ENCODE measurements around the gene ADAMTS4. TPM values are rescaled to one million over a fixed set of nuclear protein-coding genes. Genes with fewer than 3 reads are reported as not detected.

ADAMTS4 gene
- total RNA-seq, 4 donors from 2014 or later = 2.5 to 126 (median 12.0) TPM

- Histone ChIP-seq H3K4me3 (no peak overlapping the region), H3K27me3 (no peaks in the 10 kb centered on the region), H3K27ac (replicated peaks in 1 of 4) (no peak overlapping the region), H3K36me3 (no peaks in the 10 kb centered on the region), H3K9me3 (no peaks in the 10 kb centered on the region), H3K4me1 (peaks cover 0 to 11% (median 1%) of the 10 kb centered on the region in 4 donors)
- TF ChIP-seq CTCF (IDR thresholded peaks at IDR 0.05) = no peak
- no peak for TF ChIP-seq POLR2A (IDR thresholded peaks at IDR 0.05; ENCODE audit: low read depth)
- TF ChIP-seq EP300 (IDR thresholded peaks at IDR 0.05) = no peak
- TF ChIP-seq POLR2AphosphoS5 (IDR thresholded peaks at IDR 0.05) = no peak
- intact Hi-C loops (cut with DNase I) = no loop called here
- 93% methylated on average over 29 of the region's 29 CpGs for WGBS
- DNase-seq (ENCODE audit: extremely low spot score) = no peak
These were observed 58.0 kb downstream of the ADAMTS4 start for GRCh38 chr1:161140755-161141400.

DNA sequence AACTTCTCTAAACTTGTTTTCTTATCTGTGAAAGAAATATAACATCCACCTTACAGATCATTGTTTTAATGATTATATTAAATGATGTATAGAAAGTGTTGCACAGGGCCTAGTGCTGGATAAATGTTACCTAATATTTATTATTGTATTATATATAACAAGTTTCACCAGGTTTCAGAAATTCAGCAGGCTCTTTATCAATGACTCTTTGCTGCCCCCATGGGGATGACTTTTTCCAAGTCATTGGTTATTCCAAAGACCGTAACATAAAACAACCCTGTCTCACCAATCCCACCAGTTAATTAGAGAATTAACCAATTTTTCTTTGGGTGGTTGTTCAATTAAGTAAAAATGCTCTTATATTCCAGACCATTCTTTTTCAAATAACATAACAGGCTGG is 59.1 kb downstream of the ADAMTS4 start:
- intact Hi-C loops (cut with DNase I) = no loop called here
- WGBS = 33% methylated on average over 1 of the region's 1 CpG

GRCh38 chr1:161138431-161138830 is 60.4 kb downstream of the ADAMTS4 start:
- intact Hi-C loops (cut with DNase I) = no loop called here
- no peak for DNase-seq (ENCODE audit: extremely low spot score)
- H3K36me3 ChIP-seq = no peaks in the 10 kb centered on the region
- no peaks in the 10 kb centered on the region for H3K9me3 ChIP-seq
- 72% methylated on average over 1 of the region's 1 CpG for WGBS
- no peak overlapping the region for H3K27ac ChIP-seq (replicated peaks in 1 of 4)
- H3K4me3 ChIP-seq = no peak overlapping the region
- H3K27me3 ChIP-seq = no peaks in the 10 kb centered on the region
- TF ChIP-seq POLR2A (IDR thresholded peaks at IDR 0.05; ENCODE audit: low read depth) (no peak), EP300 (IDR thresholded peaks at IDR 0.05) (no peak)
- H3K4me1 ChIP-seq = peaks cover 12 to 27% (median 17%) of the 10 kb centered on the region in 4 donors

More for the DNA sequence above, 59.1 kb downstream of the ADAMTS4 start:
- H3K4me1 ChIP-seq = peaks cover 0 to 13% (median 4%) of the 10 kb centered on the region in 4 donors
- no peak overlapping the region for H3K4me3 ChIP-seq
- no peak for DNase-seq (ENCODE audit: extremely low spot score)
- no peaks in the 10 kb centered on the region for H3K27me3 ChIP-seq
- no peaks in the 10 kb centered on the region for H3K9me3 ChIP-seq
- TF ChIP-seq POLR2A (IDR thresholded peaks at IDR 0.05; ENCODE audit: low read depth) = no peak
- peak; percentile 24 to 47 (median 41) for TF ChIP-seq CTCF (IDR thresholded peaks at IDR 0.05)
- H3K36me3 ChIP-seq = no peaks in the 10 kb centered on the region
- no peak overlapping the region for H3K27ac ChIP-seq (replicated peaks in 1 of 4)

DNA sequence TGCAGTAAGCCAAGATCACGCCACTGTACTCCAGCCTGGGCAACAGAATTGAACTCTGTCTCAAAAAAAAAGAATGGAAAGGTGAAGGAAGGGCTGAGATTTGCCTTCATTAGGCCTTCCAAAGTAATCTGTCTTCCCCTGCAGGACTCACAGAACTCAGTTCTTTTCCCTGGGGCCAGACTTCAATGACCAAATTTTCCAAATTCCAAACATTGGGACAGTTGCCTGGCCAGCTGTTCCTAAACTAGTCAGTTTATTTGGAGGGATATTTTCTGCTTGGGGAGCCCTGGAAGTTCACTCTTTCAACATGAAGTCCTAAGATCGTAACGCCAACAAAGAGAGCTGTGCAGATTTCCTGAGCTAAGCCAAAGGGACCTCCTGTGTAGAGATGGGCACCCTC is 61.0 kb downstream of the ADAMTS4 start:
- DNase-seq (ENCODE audit: extremely low spot score) = no peak
- intact Hi-C loops (cut with DNase I) = no loop called here
- TF ChIP-seq EP300 (IDR thresholded peaks at IDR 0.05) (no peak), POLR2A (IDR thresholded peaks at IDR 0.05; ENCODE audit: low read depth) (no peak), POLR2AphosphoS5 (IDR thresholded peaks at IDR 0.05) (no peak), CTCF (IDR thresholded peaks at IDR 0.05) (no peak)

More for the DNA sequence above, 61.0 kb downstream of the ADAMTS4 start:
- H3K9me3 ChIP-seq = no peaks in the 10 kb centered on the region
- H3K4me3 ChIP-seq = no peak overlapping the region
- WGBS = 66% methylated on average over 3 of the region's 3 CpGs
- peaks cover 12 to 28% (median 19%) of the 10 kb centered on the region in 4 donors for H3K4me1 ChIP-seq
- H3K27me3 ChIP-seq = no peaks in the 10 kb centered on the region
- no peak overlapping the region for H3K27ac ChIP-seq (replicated peaks in 1 of 4)
- H3K36me3 ChIP-seq = no peaks in the 10 kb centered on the region

Small RNA genes lying within 50 kb of the gene (small RNA-seq; reads per million reads assigned to genes)
- 0 reads per million in 3 donors for gene RF01225

Other genes starting within 250 kb of the ADAMTS4 start
- gene ITLN2, start 244.2 kb downstream of the ADAMTS4 start, total RNA-seq = not detected
- 10 to 100 TPM in 3 of 4 donors, 1 to 10 TPM in 1; 9.1 to 17.7 (median 14.9) TPM for gene F11R, start 177.9 kb downstream of the ADAMTS4 start, total RNA-seq
- 10 to 100 TPM; 19.0 to 46.5 (median 29.4) TPM for gene TSTD1, start 160.1 kb downstream of the ADAMTS4 start, total RNA-seq
- gene USF1, start 153.1 kb downstream of the ADAMTS4 start, total RNA-seq = 10 to 100 TPM; 36.5 to 54.2 (median 48.7) TPM
- 10 to 100 TPM in 1 of 4 donors, 1 to 10 TPM in 3; 4.6 to 14.1 (median 6.9) TPM for gene ARHGAP30, start 129.2 kb downstream of the ADAMTS4 start, total RNA-seq
- gene NECTIN4, start 109.5 kb downstream of the ADAMTS4 start, total RNA-seq = not detected
- gene KLHDC9, start 100.7 kb downstream of the ADAMTS4 start, total RNA-seq = 1 to 10 TPM; 5.1 to 8.3 (median 7.6) TPM
- 10 to 100 TPM; 19.5 to 52.0 (median 40.5) TPM for gene PFDN2, start 81.0 kb downstream of the ADAMTS4 start, total RNA-seq
- 10 to 100 TPM; 32.8 to 35.6 (median 34.8) TPM for gene NIT1, start 80.9 kb downstream of the ADAMTS4 start, total RNA-seq
- gene DEDD, start 66.4 kb downstream of the ADAMTS4 start, total RNA-seq = 10 to 100 TPM; 37.0 to 82.5 (median 47.7) TPM
- 10 to 100 TPM; 62.8 to 86.1 (median 71.6) TPM for gene UFC1, start 45.1 kb downstream of the ADAMTS4 start, total RNA-seq
- gene USP21, start 39.6 kb downstream of the ADAMTS4 start, total RNA-seq = 10 to 100 TPM; 13.3 to 25.3 (median 16.3) TPM
- gene PPOX, start 32.6 kb downstream of the ADAMTS4 start, total RNA-seq = 10 to 100 TPM; 12.8 to 22.1 (median 15.8) TPM
- 10 to 100 TPM; 14.1 to 26.5 (median 21.8) TPM for gene B4GALT3, start 21.5 kb downstream of the ADAMTS4 start, total RNA-seq
- gene NDUFS2, start 3.3 kb upstream of the ADAMTS4 start, total RNA-seq = 100 to 1,000 TPM in 3 of 4 donors, 10 to 100 TPM in 1; 68.5 to 131 (median 122) TPM
- gene FCER1G, start 16.2 kb upstream of the ADAMTS4 start, total RNA-seq = 100 to 1,000 TPM in 1 of 4 donors, 10 to 100 TPM in 3; 32.8 to 145 (median 47.4) TPM
- gene APOA2, start 24.6 kb upstream of the ADAMTS4 start, total RNA-seq = not detected
- gene TOMM40L, start 27.0 kb upstream of the ADAMTS4 start, total RNA-seq = 10 to 100 TPM in 3 of 4 donors, 1 to 10 TPM in 1; 9.1 to 24.1 (median 16.3) TPM
- gene NR1I3, start 39.1 kb upstream of the ADAMTS4 start, total RNA-seq = not detected
- 10 to 100 TPM in 1 of 4 donors, 1 to 10 TPM in 3; 3.3 to 12.7 (median 6.7) TPM for gene PCP4L1, start 59.7 kb upstream of the ADAMTS4 start, total RNA-seq
- gene MPZ, start 110.9 kb upstream of the ADAMTS4 start, total RNA-seq = 10 to 100 TPM in 3 of 4 donors, 1 to 10 TPM in 1; 7.5 to 18.4 (median 17.6) TPM
- 10 to 100 TPM; 18.7 to 64.8 (median 30.1) TPM for gene SDHC, start 115.3 kb upstream of the ADAMTS4 start, total RNA-seq
- gene CFAP126, start 168.8 kb upstream of the ADAMTS4 start, total RNA-seq = not detected